ENCODE data around the gene TTC7B. TPM values are rescaled to one million over a fixed set of nuclear protein-coding genes. Genes with fewer than 3 reads are reported as not detected.

The TTC7B gene
- total and polyA plus RNA-seq, 2 donors (not counting 1 experiment from before 2014, with no cell fraction given): 18.8 to 37.5 TPM

DNA sequence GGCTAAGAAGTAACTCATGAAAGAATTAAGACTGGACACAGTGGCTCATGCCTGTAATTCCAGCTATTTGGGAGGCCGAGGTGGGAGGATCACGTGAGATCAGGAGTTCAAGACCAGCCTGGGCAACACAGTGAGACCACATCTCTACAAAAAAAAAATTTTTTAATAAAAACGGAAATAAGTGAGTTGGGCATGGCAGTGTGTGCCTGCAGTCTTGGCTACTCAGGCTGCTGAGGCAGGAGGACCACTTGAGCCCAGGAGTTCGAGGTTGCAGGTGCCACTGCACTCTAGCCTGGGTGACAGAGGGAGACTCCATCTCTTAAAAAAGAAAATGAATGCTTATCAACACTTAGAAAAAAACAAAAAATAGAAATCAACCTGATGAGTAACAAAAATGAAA, 301.7 kb downstream of the TTC7B start:
- Histone ChIP-seq H2AFZ (ENCODE audit: low read length) (no peak overlapping the region), H3K79me2 (ENCODE audit: control insufficient read depth, insufficient read depth, low read length) (no peaks in the 10 kb centered on the region), H3K9ac (ENCODE audit: insufficient read depth, low read length) (no peak overlapping the region), H3K36me3 (ENCODE audit: control insufficient read depth, insufficient read depth, low read length) (no peaks in the 10 kb centered on the region), H4K20me1 (ENCODE audit: control insufficient read depth, extremely low read depth, insufficient read depth, low read length) (no peaks in the 10 kb centered on the region), H3K27me3 (ENCODE audit: control insufficient read depth, insufficient read depth, low read length) (peaks cover 2% of the 10 kb centered on the region), H3K4me3 (replicated peaks in 1 of 4; ENCODE audit: control extremely low read depth in 1 of 4, insufficient read depth in 1 of 4, low read depth in 3 of 4, low read length in 4 of 4) (no peak overlapping the region), H3K27ac (ENCODE audit: insufficient read depth, low read length) (no peak overlapping the region), H3K9me3 (ENCODE audit: control insufficient read depth, insufficient read depth, low read depth, low read length) (no peaks in the 10 kb centered on the region), H3K4me2 (ENCODE audit: extremely low read depth, insufficient read depth, low read length) (no peak overlapping the region), H3K4me1 (ENCODE audit: control insufficient read depth, extremely low read depth, insufficient read depth, low read length) (no peaks in the 10 kb centered on the region)
- no peak for DNase-seq (ENCODE audit: low read depth in 2 of 2)
- TF ChIP-seq EZH2 (IDR thresholded peaks at IDR 0.05; ENCODE audit: low read length, missing control alignments): no peak
- TF ChIP-seq, protein P1, sequence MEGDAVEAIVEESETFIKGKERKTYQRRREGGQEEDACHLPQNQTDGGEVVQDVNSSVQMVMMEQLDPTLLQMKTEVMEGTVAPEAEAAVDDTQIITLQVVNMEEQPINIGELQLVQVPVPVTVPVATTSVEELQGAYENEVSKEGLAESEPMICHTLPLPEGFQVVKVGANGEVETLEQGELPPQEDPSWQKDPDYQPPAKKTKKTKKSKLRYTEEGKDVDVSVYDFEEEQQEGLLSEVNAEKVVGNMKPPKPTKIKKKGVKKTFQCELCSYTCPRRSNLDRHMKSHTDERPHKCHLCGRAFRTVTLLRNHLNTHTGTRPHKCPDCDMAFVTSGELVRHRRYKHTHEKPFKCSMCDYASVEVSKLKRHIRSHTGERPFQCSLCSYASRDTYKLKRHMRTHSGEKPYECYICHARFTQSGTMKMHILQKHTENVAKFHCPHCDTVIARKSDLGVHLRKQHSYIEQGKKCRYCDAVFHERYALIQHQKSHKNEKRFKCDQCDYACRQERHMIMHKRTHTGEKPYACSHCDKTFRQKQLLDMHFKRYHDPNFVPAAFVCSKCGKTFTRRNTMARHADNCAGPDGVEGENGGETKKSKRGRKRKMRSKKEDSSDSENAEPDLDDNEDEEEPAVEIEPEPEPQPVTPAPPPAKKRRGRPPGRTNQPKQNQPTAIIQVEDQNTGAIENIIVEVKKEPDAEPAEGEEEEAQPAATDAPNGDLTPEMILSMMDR (conservative IDR thresholded peaks at IDR 0.05 in 1 of 2, IDR thresholded peaks at IDR 0.05 in 1 of 2; ENCODE audit: low read depth in 1 of 2, low read length in 2 of 2): no peak

GRCh38 chr14:90514015-90514398, 302.2 kb downstream of the TTC7B start:
- H3K27me3 ChIP-seq (ENCODE audit: control insufficient read depth, insufficient read depth, low read length): peaks cover 2% of the 10 kb centered on the region
- no peak overlapping the region for H3K4me2 ChIP-seq (ENCODE audit: extremely low read depth, insufficient read depth, low read length)
- H3K4me3 ChIP-seq (replicated peaks in 1 of 4; ENCODE audit: control extremely low read depth in 1 of 4, insufficient read depth in 1 of 4, low read depth in 3 of 4, low read length in 4 of 4): no peak overlapping the region
- no peak overlapping the region for H3K27ac ChIP-seq (ENCODE audit: insufficient read depth, low read length)
- DNase-seq (ENCODE audit: low read depth in 2 of 2): no peak
- H3K9ac ChIP-seq (ENCODE audit: insufficient read depth, low read length): no peak overlapping the region
- TF ChIP-seq EZH2 (IDR thresholded peaks at IDR 0.05; ENCODE audit: low read length, missing control alignments): no peak
- TF ChIP-seq, protein P1 (conservative IDR thresholded peaks at IDR 0.05 in 1 of 2, IDR thresholded peaks at IDR 0.05 in 1 of 2; ENCODE audit: low read depth in 1 of 2, low read length in 2 of 2): no peak
- no peaks in the 10 kb centered on the region for H3K79me2 ChIP-seq (ENCODE audit: control insufficient read depth, insufficient read depth, low read length)
- H3K4me1 ChIP-seq (ENCODE audit: control insufficient read depth, extremely low read depth, insufficient read depth, low read length): no peaks in the 10 kb centered on the region
- H3K36me3 ChIP-seq (ENCODE audit: control insufficient read depth, insufficient read depth, low read length): no peaks in the 10 kb centered on the region
- H2AFZ ChIP-seq (ENCODE audit: low read length): no peak overlapping the region
- no peaks in the 10 kb centered on the region for H3K9me3 ChIP-seq (ENCODE audit: control insufficient read depth, insufficient read depth, low read depth, low read length)
- H4K20me1 ChIP-seq (ENCODE audit: control insufficient read depth, extremely low read depth, insufficient read depth, low read length): no peaks in the 10 kb centered on the region

DNA sequence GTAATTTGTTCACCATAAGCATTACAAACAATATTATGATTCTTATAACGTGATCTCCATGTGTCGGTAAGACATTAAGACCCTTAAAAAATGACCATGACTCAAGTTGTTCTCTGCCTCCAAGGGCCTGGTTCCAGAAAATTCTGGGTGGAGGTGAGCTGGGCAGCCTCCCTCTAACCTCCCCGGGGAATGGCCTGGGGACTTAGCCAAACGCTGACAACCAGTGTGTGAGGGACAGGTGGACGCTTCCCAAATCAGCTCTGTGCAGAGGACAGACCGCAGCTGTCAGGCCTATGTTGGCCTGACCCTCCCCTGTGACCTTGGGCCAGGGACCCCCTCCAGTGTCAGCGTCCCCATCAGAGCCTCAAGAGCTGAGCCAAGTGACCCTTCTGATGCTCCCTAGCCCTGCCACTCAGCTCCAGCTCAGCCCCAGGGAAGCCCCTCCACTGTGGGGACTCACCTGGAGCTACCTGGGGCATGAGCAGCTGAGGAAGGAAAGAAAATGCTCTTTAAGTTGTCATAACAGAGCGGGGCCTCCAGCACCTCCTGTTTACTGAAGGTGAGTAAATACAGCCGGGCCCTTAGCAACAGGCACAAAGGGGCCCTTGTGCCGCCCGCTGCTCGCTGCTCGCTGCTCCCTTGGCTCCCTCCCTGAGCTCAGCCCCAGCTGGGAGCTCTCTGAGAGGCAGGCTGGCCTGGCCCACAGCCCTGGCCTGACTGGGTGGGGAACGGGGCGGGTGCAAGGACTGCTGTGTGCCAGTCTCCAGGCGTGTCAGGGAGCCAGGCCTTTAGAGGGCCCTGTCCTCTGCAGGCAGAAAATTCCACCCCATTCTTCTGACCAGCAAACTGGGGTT, 302.8 kb downstream of the TTC7B start:
- H3K27me3 ChIP-seq (ENCODE audit: control insufficient read depth, insufficient read depth, low read length): peaks cover 2% of the 10 kb centered on the region
- no peaks in the 10 kb centered on the region for H4K20me1 ChIP-seq (ENCODE audit: control insufficient read depth, extremely low read depth, insufficient read depth, low read length)
- no peak overlapping the region for H3K27ac ChIP-seq (ENCODE audit: insufficient read depth, low read length)
- no peak overlapping the region for H3K9ac ChIP-seq (ENCODE audit: insufficient read depth, low read length)
- TF ChIP-seq EZH2 (IDR thresholded peaks at IDR 0.05; ENCODE audit: low read length, missing control alignments): no peak
- TF ChIP-seq, protein P1 (conservative IDR thresholded peaks at IDR 0.05 in 1 of 2, IDR thresholded peaks at IDR 0.05 in 1 of 2; ENCODE audit: low read depth in 1 of 2, low read length in 2 of 2): no peak
- no peaks in the 10 kb centered on the region for H3K79me2 ChIP-seq (ENCODE audit: control insufficient read depth, insufficient read depth, low read length)
- no peak overlapping the region for H3K4me3 ChIP-seq (replicated peaks in 1 of 4; ENCODE audit: control extremely low read depth in 1 of 4, insufficient read depth in 1 of 4, low read depth in 3 of 4, low read length in 4 of 4)
- DNase-seq (ENCODE audit: low read depth in 2 of 2): peak; percentile 33 to 54
- no peaks in the 10 kb centered on the region for H3K9me3 ChIP-seq (ENCODE audit: control insufficient read depth, insufficient read depth, low read depth, low read length)
- H3K4me2 ChIP-seq (ENCODE audit: extremely low read depth, insufficient read depth, low read length): no peak overlapping the region
- H3K4me1 ChIP-seq (ENCODE audit: control insufficient read depth, extremely low read depth, insufficient read depth, low read length): no peaks in the 10 kb centered on the region
- no peaks in the 10 kb centered on the region for H3K36me3 ChIP-seq (ENCODE audit: control insufficient read depth, insufficient read depth, low read length)
- no peak overlapping the region for H2AFZ ChIP-seq (ENCODE audit: low read length)

Measured in fibroblast of lung (primary cell).